ENCODE results near the gene POLG. TPM values are rescaled to one million over a fixed set of nuclear protein-coding genes. Genes with fewer than 3 reads are reported as not detected.

POLG gene
- total and polyA plus RNA-seq, 2 of the 4 experiments (the other 2 are of a cell fraction), result 19.9 to 30.6 TPM

DNA sequence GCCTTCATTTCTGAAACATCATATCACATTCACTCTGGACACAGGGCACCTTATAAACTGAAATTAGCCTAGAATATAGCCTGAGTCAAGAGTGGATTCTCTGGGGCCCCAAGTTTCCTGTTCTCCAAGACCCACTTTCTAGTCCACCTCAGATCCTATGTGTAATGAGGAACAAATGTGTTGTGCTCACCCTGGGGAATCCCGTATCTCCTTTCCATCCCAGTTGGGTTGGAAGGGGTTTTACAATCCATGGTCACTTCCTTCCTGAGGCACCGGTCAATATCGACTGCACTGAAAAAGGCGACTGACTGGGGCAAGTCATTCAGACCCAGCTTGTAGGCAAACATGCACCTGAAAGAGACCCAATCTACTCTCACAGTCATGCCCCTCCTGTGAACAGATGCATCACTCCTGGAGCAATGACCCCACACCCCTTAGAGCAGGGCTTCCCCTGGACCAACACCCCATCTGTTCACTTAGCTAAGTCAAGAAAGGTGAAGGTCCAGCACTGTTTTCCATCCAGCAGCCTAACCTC lies 17.4 kb downstream of the POLG start:
- DNase-seq (no peak), ATAC-seq (ENCODE audit: low read depth) (no peak)
- Histone ChIP-seq H3K9me3 (ENCODE audit: control insufficient read depth, insufficient read depth, low read length) (no peaks in the 10 kb centered on the region), H2AK5ac (ENCODE audit: low read depth, low read length) (no peak overlapping the region), H2BK5ac (ENCODE audit: low read depth, low read length, poor library complexity, severe bottlenecking) (no peak overlapping the region), H3K4me3 (ENCODE audit: insufficient read depth, low read depth, low read length) (no peak overlapping the region), H4K20me1 (ENCODE audit: insufficient read depth, low read length) (peaks cover 30% of the 10 kb centered on the region), H3K9me1 (ENCODE audit: insufficient read depth, low read length) (no peaks in the 10 kb centered on the region; the same call in 1 of the 2 replicates), H2BK20ac (ENCODE audit: low read depth, low read length) (no peak overlapping the region), H4K5ac (ENCODE audit: low read depth, low read length) (no peak overlapping the region), H3K27ac (ENCODE audit: insufficient read depth, low read length) (no peak overlapping the region), H3K4me1 (ENCODE audit: control insufficient read depth, insufficient read depth, low read length) (no peaks in the 10 kb centered on the region), H3K27me3 (ENCODE audit: control insufficient read depth, insufficient read depth, low read length) (no peaks in the 10 kb centered on the region), H2BK120ac (ENCODE audit: low read depth, low read length) (no peak overlapping the region), H3K79me1 (ENCODE audit: low read depth in 1 of 2, low read length in 2 of 2) (peaks cover 12 to 37% of the 10 kb centered on the region in 2 experiments), H2AFZ (replicated peaks; ENCODE audit: low read length, poor library complexity) (no peak overlapping the region), H3K36me3 (ENCODE audit: control insufficient read depth, insufficient read depth, low read length) (peaks cover 65% of the 10 kb centered on the region), H4K8ac (ENCODE audit: low read depth in 2 of 2, low read length in 2 of 2) (no peak overlapping the region), H3K18ac (ENCODE audit: low read depth, low read length) (no peak overlapping the region), H3K23ac (ENCODE audit: low read depth, low read length) (no peak overlapping the region), H3K9ac (ENCODE audit: low read depth, low read length) (no peak overlapping the region), H3K4me2 (ENCODE audit: low read depth, low read length) (no peak overlapping the region), H2BK15ac (ENCODE audit: low read depth, low read length) (no peak overlapping the region), H3K14ac (replicated peaks; ENCODE audit: low read depth, low read length) (no peak overlapping the region), H3K4ac (ENCODE audit: low read depth, low read length) (no peak overlapping the region), H4K91ac (ENCODE audit: insufficient read depth, low read depth, low read length) (no peak overlapping the region), H3K56ac (ENCODE audit: extremely low read depth, insufficient read depth, low read length) (no peak overlapping the region), H2AK9ac (replicated peaks; ENCODE audit: low read depth, low read length, poor library complexity) (no peak overlapping the region)
- in situ Hi-C loops (cut with MboI; ENCODE audit: low sequenced_read_pairs) (no loop called here), dilution Hi-C loops (cut with HindIII; ENCODE audit: low sequenced_read_pairs, unreplicated experiment) (no loop called here), intact Hi-C loops (cut with micrococcal nuclease) (no loop called here)
- BruUV-seq (replicated peaks), result no TSS peak
- TF ChIP-seq RCOR1 (IDR thresholded peaks at IDR 0.05; ENCODE audit: insufficient replicate concordance, low read length) (no peak), SMC3 (IDR thresholded peaks at IDR 0.05; ENCODE audit: low read depth, low read length) (no peak), CHD1 (IDR thresholded peaks at IDR 0.05; ENCODE audit: low read depth, low read length) (no peak), MXI1 (IDR thresholded peaks at IDR 0.05; ENCODE audit: borderline replicate concordance, low read depth, low read length) (no peak), FOS (IDR thresholded peaks at IDR 0.05; ENCODE audit: low read depth, low read length) (no peak), BHLHE40 (IDR thresholded peaks at IDR 0.05; ENCODE audit: low read depth, low read length) (no peak)
- TF ChIP-seq, protein P1, sequence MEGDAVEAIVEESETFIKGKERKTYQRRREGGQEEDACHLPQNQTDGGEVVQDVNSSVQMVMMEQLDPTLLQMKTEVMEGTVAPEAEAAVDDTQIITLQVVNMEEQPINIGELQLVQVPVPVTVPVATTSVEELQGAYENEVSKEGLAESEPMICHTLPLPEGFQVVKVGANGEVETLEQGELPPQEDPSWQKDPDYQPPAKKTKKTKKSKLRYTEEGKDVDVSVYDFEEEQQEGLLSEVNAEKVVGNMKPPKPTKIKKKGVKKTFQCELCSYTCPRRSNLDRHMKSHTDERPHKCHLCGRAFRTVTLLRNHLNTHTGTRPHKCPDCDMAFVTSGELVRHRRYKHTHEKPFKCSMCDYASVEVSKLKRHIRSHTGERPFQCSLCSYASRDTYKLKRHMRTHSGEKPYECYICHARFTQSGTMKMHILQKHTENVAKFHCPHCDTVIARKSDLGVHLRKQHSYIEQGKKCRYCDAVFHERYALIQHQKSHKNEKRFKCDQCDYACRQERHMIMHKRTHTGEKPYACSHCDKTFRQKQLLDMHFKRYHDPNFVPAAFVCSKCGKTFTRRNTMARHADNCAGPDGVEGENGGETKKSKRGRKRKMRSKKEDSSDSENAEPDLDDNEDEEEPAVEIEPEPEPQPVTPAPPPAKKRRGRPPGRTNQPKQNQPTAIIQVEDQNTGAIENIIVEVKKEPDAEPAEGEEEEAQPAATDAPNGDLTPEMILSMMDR (conservative IDR thresholded peaks at IDR 0.05; ENCODE audit: low read depth, low read length), result no peak
- no CpG with 5 or more reads among the region's 4 CpGs for WGBS, 2 experiments (ENCODE audit: extremely low coverage in 2 of 2, insufficient read length in 1 of 2)
- ChIA-PET POLR2A (ENCODE audit: unreplicated experiment) (no interaction called here), CTCF (interaction anchor here (1.0 kb wide), 1 partner anchor 11 kb away, joined by 3 read pairs; no protein-coding TSS in a partner anchor)

Data from IMR-90 (cell line).